ENCODE results near the gene LRRC49.

GRCh38 chr15:70967646-70968045, 75.0 kb downstream of the LRRC49 start:
- TF ChIP-seq CTCF (conservative IDR thresholded peaks at IDR 0.05; ENCODE audit: low read length): no peak
- no peak for TF ChIP-seq EZH2phosphoT487 (IDR thresholded peaks at IDR 0.05; ENCODE audit: borderline replicate concordance, low read depth, low read length)
